A549 (cell line): ENCODE measurements around the gene RHEBL1. TPM values are rescaled to one million over a fixed set of nuclear protein-coding genes. Genes with fewer than 3 reads are reported as not detected.

Source experiments
- ATAC-seq, 2 experiments: fragments of 200-7000 bp in 1 of 2; fragments of >200 bp in 1 of 2; cut with Nextera tagmentation in 1 of 2; cut with Tn5 transposase in 1 of 2; 3 replicates each; pipeline versions ENCODE4 v1.8.0 to v1.9.1; 2018 to 2020; ENCODE audit warnings: mild to moderate bottlenecking in 1 of 2, moderate library complexity in 1 of 2
- CTCF ChIA-PET: fragments of 300-600 bp; sonication (Branson Sonifier 250); formaldehyde crosslinking; extraction: SDS; loops from one replicate; lab custom pipeline; 2021; ENCODE audit warnings: antibody characterized with exemption, inconsistent platforms; lab: Yijun Ruan, JAX
- POLR2A ChIA-PET: fragments of 350-600 bp; formaldehyde crosslinking; extraction: SDS; loops from one replicate; lab custom pipeline; 2021; ENCODE audit warnings: antibody characterized with exemption, inconsistent platforms; lab: Yijun Ruan, JAX
- DNase-seq, 2 experiments: peaks; one replicate each; pipeline versions ENCODE4 v3.0.0 to v3.0.0-alpha.2; 2011 to 2016; ENCODE audit warnings: low read depth in 1 of 2, low spot score in 1 of 2
- FAIRE-seq: peaks from 2 replicates; lab custom pipeline; 2011; peaks lifted over from hg19 to GRCh38; lab: Jason Lieb, UNC
- H3K27ac ChIP-seq, 2 experiments: fragments of >200 bp; sonication (Bioruptor Twin); formaldehyde crosslinking; 3 replicates each; pipeline ENCODE4 v1.5.1; 2016 to 2017
- H3K4me1 ChIP-seq: fragments of >200 bp; sonication (Bioruptor Twin); formaldehyde crosslinking; 3 replicates; pipeline ENCODE4 v1.6.1; 2016
- H3K4me2 ChIP-seq: fragments of >200 bp; sonication (Bioruptor Twin); formaldehyde crosslinking; 3 replicates; pipeline ENCODE4 v1.6.1; 2016
- H3K4me3 ChIP-seq: fragments of >200 bp; sonication (Bioruptor Twin); formaldehyde crosslinking; 3 replicates; pipeline ENCODE4 v1.5.1; 2016
- H3K9me3 ChIP-seq: fragments of >200 bp; sonication (Bioruptor Twin); formaldehyde crosslinking; 3 replicates; pipeline ENCODE4 v1.6.1; 2016
- CEBPB ChIP-seq, 2 experiments: fragments of >200 bp in 1 of 2; sonication (Bioruptor Twin) in 1 of 2; formaldehyde crosslinking in 1 of 2; IDR thresholded peaks; 2 replicates each; pipeline ENCODE4 v1.6.1; 2012 to 2016
- CHD2 ChIP-seq: fragments of 150-350 bp; IDR thresholded peaks from 2 replicates; pipeline ENCODE4 v1.6.1; 2014; ENCODE audit warnings: low read length; ENCODE audit not compliant: partially characterized antibody
- CHD4 ChIP-seq: fragments of 200-600 bp; sonication (generic); IDR thresholded peaks from 2 replicates; pipeline ENCODE4 v1.6.1; 2016; ENCODE audit warnings: antibody characterized with exemption, mild to moderate bottlenecking, borderline replicate concordance
- FOSB ChIP-seq: fragments of 250-450 bp; sonication (Bioruptor Pico); IDR thresholded peaks from 2 replicates; pipeline ENCODE4 v1.5.0; 2020; ENCODE audit warnings: mild to moderate bottlenecking, moderate library complexity
- GATA3 ChIP-seq: IDR thresholded peaks from 2 replicates; pipeline ENCODE4 v1.6.1; 2012; ENCODE audit warnings: borderline replicate concordance
- MYC ChIP-seq: IDR thresholded peaks from 2 replicates; pipeline ENCODE4 v1.6.1; 2012; ENCODE audit warnings: mild to moderate bottlenecking, inconsistent platforms, low read length, improper control_type of control experiment, borderline replicate concordance
- PHF8 ChIP-seq: fragments of 200-600 bp; sonication (generic); IDR thresholded peaks from 2 replicates; pipeline ENCODE4 v1.6.1; 2016; ENCODE audit warnings: low read depth, mild to moderate bottlenecking, antibody characterized with exemption, moderate library complexity, borderline replicate concordance
- RAD21 ChIP-seq, 2 experiments: fragments of >200 bp in 1 of 2; sonication (Bioruptor Twin) in 1 of 2; formaldehyde crosslinking in 1 of 2; IDR thresholded peaks in 1 of 2; conservative IDR thresholded peaks in 1 of 2; 2 replicates in 1 of 2; 3 replicates in 1 of 2; pipeline ENCODE4 v1.6.1; 2012 to 2018; ENCODE audit warnings: inconsistent platforms in 1 of 2
- RCOR1 ChIP-seq: fragments of 150-350 bp; IDR thresholded peaks from 2 replicates; pipeline ENCODE4 v1.6.1; 2014; ENCODE audit warnings: antibody characterized with exemption, low read length, low read depth
- SMC3 ChIP-seq: fragments of >200 bp; sonication (Bioruptor Twin); formaldehyde crosslinking; IDR thresholded peaks from 3 replicates; pipeline ENCODE4 v1.6.1; 2018; ENCODE audit warnings: inconsistent platforms
- SREBF2 ChIP-seq: fragments of 450-650 bp; IDR thresholded peaks from 2 replicates; pipeline ENCODE4 v1.6.1; 2014; ENCODE audit warnings: mild to moderate bottlenecking, moderate library complexity
- TP53 ChIP-seq: fragments of 250-450 bp; sonication (Bioruptor Pico); IDR thresholded peaks from 2 replicates; pipeline ENCODE4 v1.5.0; 2021; ENCODE audit warnings: mild to moderate bottlenecking, moderate library complexity
- ZFP36 ChIP-seq: fragments of 450-650 bp; IDR thresholded peaks from 2 replicates; pipeline ENCODE4 v1.6.1; 2014; ENCODE audit warnings: borderline replicate concordance; ENCODE audit not compliant: partially characterized antibody
- WGBS: methylation state at CpG from one replicate; pipeline ENCODE4 v1.1.6; 2017; ENCODE audit errors: missing lambda C conversion rate; 5-methylcytosine and 5-hydroxymethylcytosine counted together
- polyA plus RNA-seq, 4 experiments: library from polyadenylated mRNA; depleted of rRNA in 3 of 4; stranded (reverse); fragments of >200 nt; fragmentation: RNase III in 1 of 4; extraction: RNeasy Plus Mini Kit Qiagen cat#74134 plus additional on column Dnase treatment in 1 of 4; gene quantifications; 2 replicates in 3 of 4; 3 replicates in 1 of 4; pipeline ENCODE4 v1.2.3, GENCODE V29; 2011 to 2017
- TF ChIP-seq, protein P1 (sequence below): fragments of >200 bp; sonication (Bioruptor Twin); formaldehyde crosslinking; IDR thresholded peaks from 3 replicates; pipeline ENCODE4 v1.5.1; 2016
- TF ChIP-seq, protein P2 (sequence below): fragments of 250-450 bp; sonication (Bioruptor Pico); IDR thresholded peaks from 2 replicates; pipeline ENCODE4 v1.5.0; 2021; ENCODE audit warnings: mild to moderate bottlenecking, moderate library complexity, borderline replicate concordance
- TF ChIP-seq, protein P3 (sequence below): IDR thresholded peaks from 2 replicates; pipeline ENCODE4 v1.6.1; 2012

The RHEBL1 gene
- polyA plus RNA-seq, 2 of the 4 experiments (the other 2 are of a cell fraction) = 2.1 to 4.0 TPM

DNA sequence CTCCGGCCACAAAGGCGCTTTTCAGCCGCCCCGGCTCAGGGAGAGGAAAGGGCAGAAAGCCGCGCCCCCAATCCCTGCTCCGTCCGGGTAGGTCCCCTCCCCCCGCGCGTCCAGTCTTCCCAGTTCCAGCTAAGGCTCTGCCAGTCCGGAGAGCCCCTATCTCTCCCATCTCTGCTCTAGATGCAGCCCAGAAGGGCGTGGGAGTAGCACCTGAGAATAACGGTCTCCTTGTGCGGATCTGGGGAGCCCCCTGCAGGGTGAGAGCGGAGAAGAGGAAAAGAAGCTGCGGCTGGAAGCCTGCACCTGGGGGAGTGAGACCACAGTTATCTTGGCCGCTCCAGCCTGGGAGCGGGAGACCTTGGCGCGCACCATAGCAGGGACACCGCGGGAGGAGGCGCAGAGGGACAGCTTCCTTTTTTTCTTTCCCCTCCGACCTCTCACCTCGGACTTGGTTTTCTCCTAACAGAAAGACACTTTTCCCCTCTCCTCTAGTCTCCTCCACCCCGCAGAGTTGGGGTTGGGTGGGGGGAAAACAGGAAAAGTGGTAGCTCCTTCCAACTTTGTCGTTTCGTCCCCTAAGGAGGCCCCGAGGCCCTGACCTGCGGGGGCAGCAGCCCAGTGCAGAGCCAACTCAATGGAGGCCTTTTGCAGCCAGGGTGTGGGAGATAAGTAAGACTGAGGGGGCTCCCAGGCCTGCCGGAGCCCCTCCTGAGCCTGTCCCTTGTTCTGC, 22.5 kb upstream of the RHEBL1 start:
- CTCF ChIA-PET = interaction anchor here (0.6 to 11.5 kb wide), 23 partner anchors 10 to 158 kb away, joined by 3 to 166 read pairs (median 7); partner anchors contain the start of genes LMBR1L, RHEBL1 and TUBA1B
- DNase-seq (peak; percentile 68 to 82), FAIRE-seq (no peak)
- Histone ChIP-seq H3K4me2 (peak overlapping the region; percentile 67), H3K4me1 (peaks cover 22% of the 10 kb centered on the region; the same call in 2 of the 3 replicates), H3K9me3 (no peaks in the 10 kb centered on the region), H3K4me3 (peak overlapping the region; percentile 27; the same call in 2 of the 3 replicates)
- WGBS = 15% methylated on average over 28 of the region's 32 CpGs
- TF ChIP-seq GATA3 (peak; percentile 39; the same call in 1 of the 2 replicates), RAD21 (conservative IDR thresholded peaks at IDR 0.05 in 1 of 2, IDR thresholded peaks at IDR 0.05 in 1 of 2) (peak; percentile 54 to 73), TP53 (CRISPR knock-in tag) (no peak), SMC3 (peak; percentile 34; the same call in 1 of the 3 replicates), RCOR1 (no peak), SREBF2 (no peak), FOSB (no peak), ZFP36 (no peak)
- TF ChIP-seq, protein P1, sequence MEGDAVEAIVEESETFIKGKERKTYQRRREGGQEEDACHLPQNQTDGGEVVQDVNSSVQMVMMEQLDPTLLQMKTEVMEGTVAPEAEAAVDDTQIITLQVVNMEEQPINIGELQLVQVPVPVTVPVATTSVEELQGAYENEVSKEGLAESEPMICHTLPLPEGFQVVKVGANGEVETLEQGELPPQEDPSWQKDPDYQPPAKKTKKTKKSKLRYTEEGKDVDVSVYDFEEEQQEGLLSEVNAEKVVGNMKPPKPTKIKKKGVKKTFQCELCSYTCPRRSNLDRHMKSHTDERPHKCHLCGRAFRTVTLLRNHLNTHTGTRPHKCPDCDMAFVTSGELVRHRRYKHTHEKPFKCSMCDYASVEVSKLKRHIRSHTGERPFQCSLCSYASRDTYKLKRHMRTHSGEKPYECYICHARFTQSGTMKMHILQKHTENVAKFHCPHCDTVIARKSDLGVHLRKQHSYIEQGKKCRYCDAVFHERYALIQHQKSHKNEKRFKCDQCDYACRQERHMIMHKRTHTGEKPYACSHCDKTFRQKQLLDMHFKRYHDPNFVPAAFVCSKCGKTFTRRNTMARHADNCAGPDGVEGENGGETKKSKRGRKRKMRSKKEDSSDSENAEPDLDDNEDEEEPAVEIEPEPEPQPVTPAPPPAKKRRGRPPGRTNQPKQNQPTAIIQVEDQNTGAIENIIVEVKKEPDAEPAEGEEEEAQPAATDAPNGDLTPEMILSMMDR = peak; percentile 54
- TF ChIP-seq, protein P2, sequence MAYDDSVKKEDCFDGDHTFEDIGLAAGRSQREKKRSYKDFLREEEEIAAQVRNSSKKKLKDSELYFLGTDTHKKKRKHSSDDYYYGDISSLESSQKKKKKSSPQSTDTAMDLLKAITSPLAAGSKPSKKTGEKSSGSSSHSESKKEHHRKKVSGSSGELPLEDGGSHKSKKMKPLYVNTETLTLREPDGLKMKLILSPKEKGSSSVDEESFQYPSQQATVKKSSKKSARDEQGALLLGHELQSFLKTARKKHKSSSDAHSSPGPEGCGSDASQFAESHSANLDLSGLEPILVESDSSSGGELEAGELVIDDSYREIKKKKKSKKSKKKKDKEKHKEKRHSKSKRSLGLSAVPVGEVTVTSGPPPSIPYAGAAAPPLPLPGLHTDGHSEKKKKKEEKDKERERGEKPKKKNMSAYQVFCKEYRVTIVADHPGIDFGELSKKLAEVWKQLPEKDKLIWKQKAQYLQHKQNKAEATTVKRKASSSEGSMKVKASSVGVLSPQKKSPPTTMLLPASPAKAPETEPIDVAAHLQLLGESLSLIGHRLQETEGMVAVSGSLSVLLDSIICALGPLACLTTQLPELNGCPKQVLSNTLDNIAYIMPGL (CRISPR knock-in tag) = no peak
- TF ChIP-seq, all 56 proteins: peak for 4
- POLR2A ChIA-PET = interaction anchor here (0.5 to 2.5 kb wide), 5 partner anchors 18 to 172 kb away, joined by 3 to 9 read pairs (median 6); partner anchors contain the start of genes LMBR1L, TUBA1B and TUBA1C
- ATAC-seq = peak; percentile 41 to 63
- H3K27ac ChIP-seq = peak overlapping the region in 1 of 2 experiments; percentile 52; a peak in 3 of 6 replicates

DNA sequence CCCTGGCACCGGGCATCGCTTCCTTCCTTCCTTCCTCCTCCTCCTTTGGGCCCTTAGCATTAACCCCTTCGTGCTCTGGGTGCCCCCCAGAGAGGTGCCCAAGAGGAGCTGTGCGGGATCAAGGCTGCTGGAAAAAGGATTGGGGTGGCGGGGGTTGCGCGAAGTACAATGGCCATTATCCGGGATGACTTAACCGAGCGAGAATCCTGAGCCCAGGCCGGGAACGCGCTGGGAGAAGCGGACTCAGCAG, 22.0 kb upstream of the RHEBL1 start:
- H3K4me3 ChIP-seq = peak overlapping the region; percentile 27; the same call in 2 of the 3 replicates
- peak overlapping the region in 1 of 2 experiments; percentile 52; a peak in 3 of 6 replicates for H3K27ac ChIP-seq
- ATAC-seq = no peak
- peak overlapping the region; percentile 67 for H3K4me2 ChIP-seq
- no peak for DNase-seq
- TF ChIP-seq PHF8 (no peak), MYC (no peak), FOSB (no peak), CHD2 (no peak), CEBPB (IDR thresholded peaks at IDR 0.05) (no peak), CHD4 (no peak)
- TF ChIP-seq, protein P3, sequence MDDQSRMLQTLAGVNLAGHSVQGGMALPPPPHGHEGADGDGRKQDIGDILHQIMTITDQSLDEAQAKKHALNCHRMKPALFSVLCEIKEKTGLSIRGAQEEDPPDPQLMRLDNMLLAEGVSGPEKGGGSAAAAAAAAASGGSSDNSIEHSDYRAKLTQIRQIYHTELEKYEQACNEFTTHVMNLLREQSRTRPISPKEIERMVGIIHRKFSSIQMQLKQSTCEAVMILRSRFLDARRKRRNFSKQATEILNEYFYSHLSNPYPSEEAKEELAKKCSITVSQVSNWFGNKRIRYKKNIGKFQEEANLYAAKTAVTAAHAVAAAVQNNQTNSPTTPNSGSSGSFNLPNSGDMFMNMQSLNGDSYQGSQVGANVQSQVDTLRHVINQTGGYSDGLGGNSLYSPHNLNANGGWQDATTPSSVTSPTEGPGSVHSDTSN = no peak
- 24% methylated on average over 14 of the region's 14 CpGs for WGBS
- no peak for FAIRE-seq
- CTCF ChIA-PET = interaction anchor here (0.8 to 11.5 kb wide), 18 partner anchors 10 to 144 kb away, joined by 3 to 166 read pairs (median 10); partner anchors contain the start of genes LMBR1L, RHEBL1 and TUBA1B
- no peaks in the 10 kb centered on the region for H3K9me3 ChIP-seq
- H3K4me1 ChIP-seq = peaks cover 22% of the 10 kb centered on the region; the same call in 2 of the 3 replicates
- POLR2A ChIA-PET = interaction anchor here (0.5 to 2.5 kb wide), 4 partner anchors 18 to 173 kb away, joined by 3 to 9 read pairs (median 5); partner anchors contain the start of genes LMBR1L and TUBA1C
